Fibroblast of lung (primary cell): Measurements from ENCODE around the gene TRPC1.

Source experiments
- EZH2 ChIP-seq: IDR thresholded peaks from 2 replicates; pipeline ENCODE4 v1.5.1; 2012; ENCODE audit warnings: low read length, control low read depth, mild to moderate bottlenecking; ENCODE audit errors: missing control alignments
- TF ChIP-seq, protein P1 (sequence below), 2 donors: IDR thresholded peaks in 1 of 2; conservative IDR thresholded peaks in 1 of 2; 1 replicate in 1 of 2; 2 replicates in 1 of 2; pipeline ENCODE4 v1.5.1; 2011 to 2012; ENCODE audit warnings: low read length in 2 of 2, control low read depth in 1 of 2, inconsistent platforms in 1 of 2, low read depth in 1 of 2, mild to moderate bottlenecking in 1 of 2

GRCh38 chr3:142817356-142817755 lies 93.5 kb downstream of the TRPC1 start:
- TF ChIP-seq, protein P1, sequence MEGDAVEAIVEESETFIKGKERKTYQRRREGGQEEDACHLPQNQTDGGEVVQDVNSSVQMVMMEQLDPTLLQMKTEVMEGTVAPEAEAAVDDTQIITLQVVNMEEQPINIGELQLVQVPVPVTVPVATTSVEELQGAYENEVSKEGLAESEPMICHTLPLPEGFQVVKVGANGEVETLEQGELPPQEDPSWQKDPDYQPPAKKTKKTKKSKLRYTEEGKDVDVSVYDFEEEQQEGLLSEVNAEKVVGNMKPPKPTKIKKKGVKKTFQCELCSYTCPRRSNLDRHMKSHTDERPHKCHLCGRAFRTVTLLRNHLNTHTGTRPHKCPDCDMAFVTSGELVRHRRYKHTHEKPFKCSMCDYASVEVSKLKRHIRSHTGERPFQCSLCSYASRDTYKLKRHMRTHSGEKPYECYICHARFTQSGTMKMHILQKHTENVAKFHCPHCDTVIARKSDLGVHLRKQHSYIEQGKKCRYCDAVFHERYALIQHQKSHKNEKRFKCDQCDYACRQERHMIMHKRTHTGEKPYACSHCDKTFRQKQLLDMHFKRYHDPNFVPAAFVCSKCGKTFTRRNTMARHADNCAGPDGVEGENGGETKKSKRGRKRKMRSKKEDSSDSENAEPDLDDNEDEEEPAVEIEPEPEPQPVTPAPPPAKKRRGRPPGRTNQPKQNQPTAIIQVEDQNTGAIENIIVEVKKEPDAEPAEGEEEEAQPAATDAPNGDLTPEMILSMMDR (conservative IDR thresholded peaks at IDR 0.05 in 1 of 2, IDR thresholded peaks at IDR 0.05 in 1 of 2; ENCODE audit: low read depth in 1 of 2, low read length in 2 of 2): no peak
- no peak for TF ChIP-seq EZH2
